Astrocyte (in vitro differentiated cells and primary cell): ENCODE measurements around the gene CD101. TPM values are rescaled to one million over a fixed set of nuclear protein-coding genes. Genes with fewer than 3 reads are reported as not detected.

Experiments used
- total RNA-seq: library from RNA; stranded (reverse); gene quantifications from 2 replicates; pipeline ENCODE4 v1.2.1, GENCODE V29; 2021

CD101 gene
- total RNA-seq, 1 donor from 2014 or later, result 1.6 TPM

Other genes with a start within 250 kb of the CD101 start
- gene CD2, start 247.3 kb upstream of the CD101 start, total RNA-seq, result 0.14 TPM in 1 of 2 replicates, not detected in the other
- gene PTGFRN, start 91.8 kb upstream of the CD101 start, total RNA-seq, result 157 and 213 TPM in 2 replicates
- gene TTF2, start 58.6 kb downstream of the CD101 start, total RNA-seq, result 16.6 and 23.4 TPM in 2 replicates
- gene TRIM45, start 120.0 kb downstream of the CD101 start, total RNA-seq, result 2.5 and 3.1 TPM in 2 replicates
- gene VTCN1, start 209.2 kb downstream of the CD101 start, total RNA-seq, result 0.43 and 1.3 TPM in 2 replicates